ENCODE results near the gene PDE10A. TPM values are rescaled to one million over a fixed set of nuclear protein-coding genes. Genes with fewer than 3 reads are reported as not detected.

The PDE10A gene
- total RNA-seq = 9.2 TPM

DNA sequence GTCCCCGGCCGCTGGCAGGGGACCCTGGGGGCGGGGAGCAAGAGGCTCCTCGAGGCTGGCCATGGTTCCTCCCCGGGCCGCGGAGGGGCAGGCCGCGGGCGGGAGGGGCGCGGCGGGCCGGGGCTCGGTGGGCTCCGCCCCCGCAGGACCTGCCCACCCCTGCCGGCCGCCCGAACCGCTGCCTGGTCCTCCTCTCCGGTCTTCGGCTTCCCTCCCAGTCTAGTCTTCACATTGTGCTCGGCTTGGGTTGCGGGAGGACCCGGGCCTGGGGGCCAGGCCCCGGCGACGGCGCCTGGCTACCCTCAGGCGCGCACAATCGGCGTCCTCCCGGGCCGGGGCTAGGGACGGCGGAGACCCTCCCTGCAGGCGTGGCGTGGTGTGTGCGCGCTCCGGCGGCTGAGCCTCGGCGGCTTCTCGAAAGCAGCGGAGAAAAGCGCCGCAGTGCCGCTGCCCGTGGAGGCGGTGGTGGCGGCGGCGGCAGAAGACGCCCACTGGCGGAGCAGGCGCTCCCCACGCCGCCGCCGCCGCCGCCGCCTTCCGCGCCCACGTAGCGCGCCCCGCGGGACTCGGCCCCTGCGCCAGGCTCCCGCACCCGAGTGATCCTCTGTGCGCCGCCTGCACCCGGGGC, at the start of gene PDE10A:
Gene PDE10A (minus strand): TSS at position 493 of the 628 bp plus-strand sequence. CDS start 430 bp downstream, at position 63.
- DNase-seq = peak; percentile 20

DNA sequence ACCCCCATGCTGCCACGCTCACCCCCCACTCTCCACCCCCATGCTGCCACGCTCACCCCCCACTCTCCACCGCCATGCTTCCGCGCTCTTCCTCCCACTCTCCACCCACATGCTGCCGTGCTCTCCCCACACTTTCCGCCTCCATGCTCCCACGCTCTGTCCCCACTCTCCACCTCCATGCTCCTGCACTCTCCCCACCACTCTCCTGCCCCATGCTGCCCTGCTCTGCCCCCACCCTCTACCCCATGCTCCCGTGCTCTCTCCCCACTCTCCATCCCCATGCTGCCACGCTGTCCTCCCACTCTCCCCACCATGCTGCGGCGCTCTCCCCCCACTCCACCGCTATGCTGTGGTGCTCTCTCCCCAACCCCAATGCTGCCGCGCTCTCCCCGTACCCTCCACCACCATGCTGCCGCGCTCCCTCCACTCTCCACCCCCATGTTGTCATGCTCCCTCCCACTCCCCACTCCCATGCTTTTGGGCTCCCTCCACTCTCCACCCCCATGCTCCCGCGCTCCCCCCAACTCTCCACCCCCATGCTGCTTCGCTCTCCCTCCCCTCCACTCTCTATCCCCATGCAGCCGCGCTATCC, 46.0 kb upstream of the PDE10A start:
- DNase-seq = no peak

DNA sequence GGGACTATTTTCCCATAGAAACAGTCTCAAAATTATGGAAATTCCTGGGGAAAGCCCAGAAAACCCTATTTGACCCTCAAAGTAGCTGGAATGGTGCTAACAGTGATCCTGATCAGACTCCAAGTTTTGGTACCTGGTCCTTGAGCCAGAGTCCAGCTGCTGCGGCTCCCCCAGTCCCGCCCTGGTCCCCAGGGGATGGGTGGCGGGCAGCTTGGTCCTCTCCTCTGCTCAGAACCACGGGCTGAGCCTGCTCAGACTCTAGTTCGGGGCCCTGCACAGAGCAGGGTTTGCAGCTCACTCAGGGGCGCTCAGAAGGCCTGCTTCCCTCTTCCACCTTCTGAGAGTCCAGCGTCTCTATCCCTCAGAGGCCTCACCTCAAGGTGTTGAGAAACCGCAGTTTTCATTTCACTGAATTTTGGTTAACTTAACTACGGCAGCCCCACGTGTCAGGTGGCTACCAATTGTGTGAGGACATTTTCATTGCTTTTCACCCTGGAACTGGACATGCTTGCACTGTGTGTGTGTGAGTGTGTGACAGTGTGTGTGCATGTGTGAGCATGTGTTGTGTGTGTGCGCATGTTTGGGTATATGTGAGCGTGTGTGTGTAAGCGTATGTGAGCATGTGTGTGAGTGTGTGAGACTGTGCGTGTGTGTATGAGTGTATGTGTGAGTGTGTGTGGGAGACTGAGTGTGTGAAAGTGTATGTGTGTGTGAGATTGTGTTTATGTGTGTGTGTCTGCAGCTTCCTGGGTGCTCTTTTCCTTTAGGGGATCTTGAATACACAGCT, 44.2 kb upstream of the PDE10A start:
- no peak for DNase-seq

DNA sequence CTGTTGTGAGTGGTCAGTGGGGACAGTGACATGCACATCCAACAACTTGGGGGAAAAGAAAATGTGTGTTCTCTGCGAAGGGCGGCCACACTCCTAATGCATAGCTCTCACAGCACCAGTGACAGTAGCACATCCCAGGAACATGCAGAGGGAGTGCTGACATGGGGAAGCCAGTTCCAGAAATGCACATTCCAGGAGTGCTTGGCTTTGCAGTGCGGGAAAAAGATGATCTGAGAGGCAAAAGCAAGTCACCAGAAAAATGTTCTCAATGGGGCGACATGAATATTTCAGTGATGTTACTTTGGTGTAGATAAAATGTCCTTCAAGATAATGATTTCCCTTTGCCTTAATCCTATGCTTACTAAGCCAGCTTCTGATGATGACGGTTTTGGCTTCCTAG, 42.9 kb upstream of the PDE10A start:
- no peak for DNase-seq

DNA sequence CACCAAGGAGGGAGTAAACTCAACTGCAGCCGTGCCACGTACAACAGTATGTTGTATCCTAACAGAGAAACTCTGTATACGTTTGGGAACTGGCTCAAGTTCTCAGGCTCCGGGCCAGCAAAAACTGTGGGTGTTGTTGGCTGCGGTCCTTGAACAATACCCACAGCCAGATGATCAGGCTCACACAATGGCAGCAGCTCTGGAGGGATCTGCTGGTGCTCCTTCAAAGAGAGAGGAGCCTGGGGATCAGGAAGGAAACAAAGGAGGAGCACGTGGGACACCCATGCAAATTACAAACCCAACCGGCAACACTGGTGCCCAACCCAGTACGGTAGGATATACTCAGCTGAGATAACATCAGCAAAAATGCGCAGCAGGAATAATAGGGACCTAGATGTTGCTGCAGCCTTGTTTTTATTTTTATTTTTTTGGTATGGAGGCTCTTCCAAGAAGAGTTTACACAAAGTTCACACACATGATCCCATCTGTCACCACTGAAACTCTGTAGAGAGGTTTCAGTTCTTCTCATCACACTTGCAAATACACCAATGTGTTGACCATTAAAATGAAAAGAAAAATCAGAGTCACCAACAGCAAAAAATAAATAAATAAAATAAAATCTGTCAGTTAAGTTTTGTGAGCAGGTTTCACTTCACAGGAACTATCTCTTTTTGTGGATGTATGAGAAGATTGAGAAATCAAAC, 41.2 kb upstream of the PDE10A start:
- DNase-seq = no peak

DNA sequence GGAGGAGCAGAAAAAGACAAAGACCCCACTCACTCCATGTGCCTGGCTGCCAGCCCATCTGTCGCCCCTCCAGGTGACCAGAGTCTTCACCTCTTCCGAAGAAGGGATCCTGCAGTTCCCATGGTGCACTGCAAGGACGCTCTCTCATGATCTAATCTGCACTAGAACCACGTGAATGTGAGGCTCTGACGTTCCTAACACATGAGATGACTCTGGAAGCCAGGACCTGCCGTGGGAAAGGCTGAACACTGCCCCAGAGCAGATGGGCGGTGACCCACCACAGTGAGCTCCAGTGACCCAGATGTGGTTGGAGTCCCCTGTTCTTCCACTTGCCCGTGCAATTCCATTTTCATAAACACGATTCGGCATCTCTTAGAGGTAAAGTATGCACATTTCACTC, 39.6 kb upstream of the PDE10A start:
- DNase-seq = no peak

DNA sequence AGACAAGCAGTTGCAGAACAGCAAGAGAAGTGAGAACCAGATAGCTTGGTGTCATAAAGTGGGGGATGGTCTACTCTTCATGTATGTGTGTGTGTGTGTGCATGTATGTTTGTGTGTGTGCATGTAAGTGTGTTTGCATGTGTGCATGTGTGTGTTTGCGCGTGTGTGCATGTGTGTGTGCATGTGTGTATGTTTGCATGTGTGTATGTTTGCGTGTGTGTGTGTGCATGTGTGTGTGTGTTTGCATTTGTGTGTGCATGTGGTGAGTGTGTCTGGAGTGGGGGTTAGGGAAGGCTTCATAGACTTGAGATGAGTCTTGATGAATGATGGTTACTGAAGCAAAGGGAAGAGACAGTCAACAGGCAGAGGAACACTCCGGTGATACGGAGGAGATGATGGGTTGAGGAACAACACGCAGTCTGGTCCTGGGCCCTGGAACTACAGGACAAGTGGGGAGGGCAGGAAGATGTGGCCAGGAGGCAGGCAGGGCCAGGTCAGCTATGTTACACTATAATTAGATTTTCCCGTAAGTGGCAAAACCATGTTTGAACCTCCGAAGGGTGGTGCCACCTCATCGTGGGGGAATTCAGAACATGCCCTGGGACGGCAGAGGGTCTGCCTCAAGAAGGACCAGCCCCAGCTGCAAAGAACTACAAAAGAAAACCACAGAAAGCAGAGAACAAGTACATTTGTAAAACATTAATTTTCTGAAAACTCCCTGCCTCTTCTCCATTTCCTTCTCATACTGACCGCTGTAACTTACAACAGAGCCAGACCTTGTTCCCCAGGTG, 38.7 kb upstream of the PDE10A start:
- no peak for DNase-seq

DNA sequence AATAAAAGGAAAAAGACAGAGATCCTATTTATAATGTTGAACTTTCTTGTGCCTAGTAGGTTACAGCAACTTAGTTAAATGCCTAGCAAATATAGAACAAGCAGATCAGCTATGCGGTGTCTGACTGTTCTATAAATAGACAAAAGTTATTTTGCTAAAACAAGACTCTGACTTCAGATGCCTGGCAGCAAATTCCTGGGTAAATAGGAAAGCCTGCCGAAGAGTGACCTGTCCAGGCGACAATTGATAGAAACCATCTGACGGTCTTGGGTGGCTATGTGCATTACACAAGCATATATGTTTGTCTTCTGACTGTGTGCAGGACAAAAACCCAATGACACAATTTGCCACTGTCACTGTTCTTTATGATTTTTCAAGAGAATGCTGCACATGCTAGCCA, 38.0 kb upstream of the PDE10A start:
- no peak for DNase-seq

DNA sequence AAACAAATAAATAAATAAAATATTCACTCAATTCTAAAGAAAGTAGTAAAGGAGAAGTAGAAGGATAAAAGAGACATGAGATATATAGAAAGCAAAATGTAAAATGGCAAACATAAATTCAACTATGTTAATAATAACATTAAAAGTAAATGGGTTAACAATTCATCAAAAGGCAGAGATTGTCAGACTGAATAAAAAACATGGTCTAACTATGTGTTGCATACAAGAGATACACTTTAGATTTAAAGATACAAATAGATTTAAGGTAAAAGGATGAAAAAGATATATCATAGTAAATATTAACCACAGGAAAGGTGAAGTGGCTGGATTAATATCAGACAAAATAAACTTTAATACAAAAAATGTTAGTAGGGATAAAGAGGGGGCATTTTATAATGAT, 35.8 kb upstream of the PDE10A start:
- no peak for DNase-seq

DNA sequence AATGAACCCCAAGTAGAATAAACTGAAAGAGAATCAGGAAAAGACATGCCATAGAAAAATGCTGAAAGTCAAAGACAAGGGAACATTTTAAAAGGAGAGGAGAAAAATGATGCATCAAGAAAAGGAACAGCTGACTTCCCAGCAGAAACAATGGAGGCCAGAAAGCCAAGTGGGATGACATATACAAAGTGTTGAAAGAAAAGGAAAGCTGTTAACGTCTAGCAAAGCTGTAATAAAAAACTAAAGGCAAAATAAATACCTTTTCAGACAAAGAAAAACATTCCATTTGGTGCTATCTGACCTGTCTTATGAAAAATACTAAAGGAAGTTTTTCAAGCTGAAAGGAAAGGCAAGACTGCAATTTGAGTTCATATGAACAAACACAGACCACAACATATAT, 34.1 kb upstream of the PDE10A start:
- DNase-seq = no peak

DNA sequence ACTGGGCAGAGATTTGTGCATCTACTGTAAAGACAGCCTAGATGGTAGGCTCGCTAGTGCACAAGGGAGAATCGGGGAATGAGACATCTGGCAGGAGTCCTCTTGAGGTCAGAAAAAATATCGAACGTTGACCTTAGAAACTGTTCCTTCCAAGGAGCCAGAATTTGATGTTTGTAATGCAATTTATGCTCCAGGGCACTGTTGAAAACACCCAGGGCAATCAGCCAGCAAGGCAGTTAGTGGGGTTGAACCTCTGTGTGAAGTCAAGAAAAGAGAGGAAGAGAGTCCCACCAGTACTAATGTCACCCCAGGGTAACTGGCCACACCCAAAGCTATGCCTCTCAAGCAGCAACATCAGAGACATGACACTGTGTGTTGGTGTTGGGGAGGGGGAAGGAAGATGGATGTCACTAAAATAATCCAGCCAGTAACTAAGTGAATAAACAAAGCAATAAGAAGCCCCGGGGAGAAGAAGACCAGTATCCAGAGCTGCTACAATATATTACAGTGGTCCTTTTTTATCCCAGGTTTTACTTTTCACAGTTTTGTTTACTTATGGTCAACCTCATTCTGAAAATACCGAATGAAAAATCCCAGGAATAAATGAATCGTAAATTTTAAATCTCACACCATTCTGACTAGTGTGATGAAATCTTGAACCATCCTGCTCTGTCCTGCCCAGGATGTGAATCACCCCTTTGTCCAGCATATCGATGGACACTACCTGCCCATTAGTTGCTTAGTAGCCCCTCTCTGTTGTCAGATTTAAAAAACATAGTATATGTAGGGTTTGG, 32.9 kb upstream of the PDE10A start:
- no peak for DNase-seq

DNA sequence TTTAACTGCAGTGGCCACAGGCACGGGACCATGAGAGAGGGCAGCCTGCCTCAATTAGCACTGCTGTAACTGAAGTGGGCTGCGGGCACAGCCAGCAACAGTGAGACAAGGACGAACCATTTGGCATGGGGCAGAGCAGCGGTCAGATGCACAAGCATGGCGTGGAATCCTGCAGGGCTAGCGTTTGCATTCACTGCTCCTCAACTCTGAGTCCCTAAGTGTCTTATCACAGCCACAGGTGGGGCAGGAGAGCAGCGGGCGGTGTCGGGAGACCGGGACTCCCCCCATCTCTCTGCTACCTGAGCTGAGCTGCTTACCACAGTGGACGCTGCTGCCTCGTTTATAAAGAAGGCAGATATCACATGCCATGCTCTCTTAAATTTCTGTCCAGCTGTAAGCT, 31.3 kb upstream of the PDE10A start:
- no peak for DNase-seq

DNA sequence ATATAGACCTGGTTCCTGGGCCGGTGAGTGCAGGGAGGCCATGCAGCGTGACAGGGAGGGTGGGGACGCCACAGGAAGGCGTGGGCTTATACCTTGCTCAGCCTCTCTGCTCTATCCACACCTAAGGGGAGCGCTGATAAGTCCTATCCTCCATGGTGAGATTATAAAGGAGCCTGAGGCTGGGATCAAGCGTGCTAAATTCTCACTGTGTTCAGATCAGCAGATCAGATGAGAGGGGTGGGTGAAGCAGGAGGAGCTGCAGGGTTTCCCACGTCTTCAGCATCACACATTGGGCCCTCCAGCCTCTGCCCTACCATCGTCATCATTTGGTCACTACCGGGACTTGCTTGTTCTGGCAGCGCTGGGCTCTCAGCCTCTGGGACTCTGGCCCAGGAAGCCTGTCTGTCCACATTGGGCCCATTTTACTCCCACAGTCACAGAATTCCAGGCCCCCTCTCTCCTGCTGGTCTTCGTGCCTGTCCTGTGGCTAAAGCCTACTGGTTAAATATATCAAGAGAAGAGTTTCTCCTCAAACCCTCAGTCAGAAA, 29.1 kb upstream of the PDE10A start:
- no peak for DNase-seq

DNA sequence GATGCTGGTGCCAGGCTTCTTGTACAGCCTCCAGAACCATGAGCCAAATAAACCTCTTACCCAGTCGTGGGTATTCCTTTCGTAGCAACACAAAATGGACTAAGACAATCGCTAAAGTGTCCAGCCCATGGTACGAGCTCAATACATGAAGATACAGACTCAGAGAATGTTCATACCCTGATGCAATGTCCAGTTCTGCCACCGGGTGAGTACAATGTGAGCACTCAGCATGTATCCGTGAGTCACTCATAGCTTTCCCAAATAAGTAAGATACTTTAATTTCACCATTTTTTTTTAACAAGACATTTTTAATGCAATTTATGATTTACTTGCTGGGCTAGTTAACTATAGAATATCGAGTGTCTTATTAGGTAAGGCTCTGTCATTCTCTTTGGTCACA, 26.7 kb upstream of the PDE10A start:
- no peak for DNase-seq

DNA sequence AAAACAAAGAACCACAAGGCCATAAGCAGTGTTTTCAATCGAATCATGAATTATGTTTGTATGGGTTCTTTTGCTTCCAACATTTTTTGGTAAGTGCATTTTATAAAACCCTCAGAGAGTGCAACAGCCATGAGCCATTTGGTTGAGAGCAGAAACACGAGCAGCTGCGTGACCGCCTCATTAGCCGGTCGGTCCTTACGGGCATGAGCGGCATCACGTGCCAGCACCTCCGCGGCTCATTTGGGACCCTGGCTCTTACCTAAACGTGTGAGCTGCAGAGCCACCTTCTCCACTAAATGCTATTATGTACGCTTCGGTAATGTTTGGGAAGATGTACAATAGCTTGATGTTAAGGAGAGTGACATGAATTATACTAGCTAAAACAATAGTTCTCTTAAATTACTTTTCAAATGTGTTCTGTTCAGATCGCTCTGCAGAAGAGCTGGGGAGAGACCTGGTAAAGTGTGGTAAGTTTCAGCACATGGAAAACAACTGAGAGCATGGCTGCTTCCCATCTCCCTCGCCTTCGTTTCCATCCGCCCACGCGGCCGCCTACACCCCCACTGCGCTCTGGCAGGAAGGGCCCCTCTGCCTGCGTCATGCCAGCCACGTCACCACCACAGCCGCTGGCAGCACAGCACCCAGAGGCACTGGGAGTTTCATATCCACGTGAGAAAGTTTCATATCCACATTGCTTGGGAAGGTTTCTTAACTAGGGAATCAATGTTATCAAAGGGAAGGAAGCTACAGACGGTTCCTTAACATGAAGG, 23.7 kb upstream of the PDE10A start:
- DNase-seq = no peak

DNA sequence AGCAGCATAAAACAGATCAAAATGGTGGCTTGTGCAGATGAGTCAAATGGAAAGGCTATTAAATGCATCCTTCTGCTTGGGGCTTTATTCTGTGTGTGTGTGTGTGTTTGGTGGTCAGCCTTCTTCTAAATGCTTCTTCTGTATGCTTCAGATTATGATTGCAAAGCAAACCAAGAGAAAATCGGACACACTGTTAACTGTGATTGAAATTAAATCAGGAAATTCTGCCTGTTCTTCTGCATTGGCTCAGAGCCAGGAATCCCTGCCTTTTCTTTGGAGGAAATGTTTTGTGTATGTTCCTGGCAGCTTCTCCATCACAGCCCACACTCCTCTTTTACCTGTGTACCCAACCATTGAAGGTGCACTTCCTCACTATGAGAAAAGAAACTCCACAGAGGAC, 22.3 kb upstream of the PDE10A start:
- DNase-seq = no peak

DNA sequence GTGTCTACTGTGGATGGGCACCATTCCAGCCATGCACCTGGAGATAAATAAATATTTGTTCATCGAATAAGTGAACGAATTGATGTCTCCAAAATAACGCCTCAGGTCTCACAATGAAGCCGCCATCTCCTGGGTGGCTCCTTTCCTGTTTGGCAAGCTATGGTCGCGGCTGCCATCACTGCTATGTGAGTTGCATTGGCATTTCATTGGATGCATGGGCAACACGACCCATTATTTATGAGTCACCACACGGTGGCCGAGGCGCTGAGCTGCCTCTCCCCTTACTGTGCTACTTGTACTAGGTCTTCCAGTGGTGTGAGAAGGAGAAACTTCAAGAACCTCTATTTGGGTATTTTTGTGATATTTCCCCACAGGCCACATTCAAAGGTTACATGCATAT, 21.3 kb upstream of the PDE10A start:
- DNase-seq = no peak

DNA sequence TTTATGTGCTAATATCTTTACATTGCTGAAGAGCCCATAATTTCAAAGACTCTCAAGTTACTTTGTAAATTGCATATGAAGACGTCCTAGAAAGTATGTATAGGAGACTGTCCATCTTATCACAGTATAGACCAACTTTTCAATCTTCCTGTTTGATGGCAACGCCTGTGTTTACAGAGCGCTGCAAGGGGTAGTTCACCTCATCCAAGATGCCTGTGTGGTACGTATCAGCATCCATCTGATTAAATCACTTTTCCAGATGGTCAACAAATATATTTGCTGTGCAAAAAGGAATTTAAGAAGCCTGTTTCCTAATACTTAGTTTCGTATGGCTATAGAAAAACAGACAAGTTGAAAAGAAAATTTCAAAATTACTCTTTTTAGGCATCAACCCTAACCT, 17.9 kb upstream of the PDE10A start:
- no peak for DNase-seq

DNA sequence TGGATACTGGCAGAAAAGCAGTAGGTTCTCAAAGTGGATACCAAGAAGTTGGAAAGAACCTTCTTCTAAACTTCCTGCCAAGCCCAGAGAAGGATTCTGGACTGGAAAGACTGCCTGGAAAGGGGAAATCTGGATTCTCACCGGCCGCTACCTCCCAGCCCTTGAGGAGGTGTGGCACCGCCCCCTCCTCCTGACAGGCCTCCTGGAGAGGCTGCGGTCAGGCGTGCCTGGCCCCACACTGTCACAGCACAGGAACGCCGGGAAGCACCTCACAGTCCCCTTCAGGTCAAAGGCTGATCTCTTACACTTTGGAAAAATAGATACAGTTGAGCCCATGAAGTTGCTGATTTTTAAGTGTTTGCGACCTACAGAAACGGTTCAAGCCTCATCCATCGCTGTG, 16.3 kb upstream of the PDE10A start:
- no peak for DNase-seq

DNA sequence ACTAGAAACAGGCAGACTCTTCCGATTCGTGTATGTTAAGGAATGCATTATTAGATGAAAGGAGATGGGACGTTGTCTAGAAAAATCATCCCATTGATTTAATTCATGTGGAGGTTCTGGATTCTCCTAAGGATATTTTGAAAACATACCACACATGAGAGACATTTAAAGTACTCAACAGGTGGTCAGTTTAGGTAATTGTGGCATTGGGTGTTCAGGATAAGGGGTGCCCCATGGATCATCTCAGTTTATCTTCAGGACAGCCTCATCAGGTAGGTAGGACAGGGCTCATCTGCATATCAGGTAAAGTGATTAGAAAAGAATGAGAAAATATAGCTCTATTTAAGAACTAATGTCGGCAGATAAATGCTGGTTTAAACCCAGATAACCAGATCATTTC, 15.9 kb upstream of the PDE10A start:
- no peak for DNase-seq
